Measurements from ENCODE around the gene CCDC110. TPM values are rescaled to one million over a fixed set of nuclear protein-coding genes. Genes with fewer than 3 reads are reported as not detected.

The CCDC110 gene
- polyA plus RNA-seq, 1 of the 3 experiments (the other 2 are of a cell fraction) = 0.05 TPM

DNA sequence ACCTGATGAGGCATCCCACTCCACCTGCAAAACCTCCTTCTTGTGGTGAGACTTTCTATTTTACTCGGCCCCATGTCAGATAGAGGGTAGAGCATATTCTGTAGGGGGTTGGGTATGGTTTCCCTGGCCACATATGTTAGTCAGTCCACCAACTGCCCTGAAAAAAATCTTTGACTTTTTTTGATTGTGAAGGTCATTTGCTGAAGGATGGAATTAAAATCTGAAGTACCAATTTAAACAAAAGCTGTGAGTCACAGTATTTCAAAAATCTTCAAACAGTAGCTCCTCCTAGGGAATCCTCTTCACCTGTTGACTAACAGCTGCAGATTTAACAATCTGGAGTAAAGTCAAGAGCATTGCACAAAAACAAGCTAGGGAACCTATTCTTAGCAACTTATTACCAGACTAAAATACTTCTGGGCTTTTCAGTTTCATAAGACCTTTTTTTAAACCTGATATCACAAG, 8.0 kb upstream of the CCDC110 start:
- ChIA-PET CTCF (interaction anchor here (1.5 to 4.0 kb wide), 2 partner anchors 118 to 559 kb away, joined by 7 to 17 read pairs; no protein-coding TSS in a partner anchor), POLR2A (no interaction called here)
- no peaks in the 10 kb centered on the region for H4K20me1 ChIP-seq (ENCODE audit: insufficient read depth)
- H3K9me2 ChIP-seq = no peaks in the 10 kb centered on the region
- H3K27ac ChIP-seq (ENCODE audit: low read depth in 2 of 2, low read length in 1 of 2) = no peak overlapping the region
- no peak overlapping the region for H3K9ac ChIP-seq
- DNase-seq = no peak
- 32% methylated on average over 1 of the region's 1 CpG for WGBS (ENCODE audit: low lambda C conversion rate)
- H2AFZ ChIP-seq (ENCODE audit: low read depth) = no peak overlapping the region
- no peaks in the 10 kb centered on the region for H3K27me3 ChIP-seq (ENCODE audit: insufficient read depth)
- no peak overlapping the region for H3K4me2 ChIP-seq
- no peaks in the 10 kb centered on the region for H3K4me1 ChIP-seq (ENCODE audit: control insufficient read depth in 1 of 2, insufficient read depth in 2 of 2, low read depth in 1 of 2, low read length in 1 of 2)
- H3F3A ChIP-seq (replicated peaks; ENCODE audit: insufficient read depth) = no peaks in the 10 kb centered on the region
- no peaks in the 10 kb centered on the region for H3K79me2 ChIP-seq (ENCODE audit: insufficient read depth)
- H3K9me3 ChIP-seq = no peaks in the 10 kb centered on the region
- TF ChIP-seq CHD2 (IDR thresholded peaks at IDR 0.05; ENCODE audit: low read length, partially characterized antibody) = no peak
- no peak overlapping the region for H3K4me3 ChIP-seq (ENCODE audit: low read depth in 2 of 2, low read length in 1 of 2)
- no peaks in the 10 kb centered on the region for H3K36me3 ChIP-seq (replicated peaks in 1 of 2; ENCODE audit: control insufficient read depth in 1 of 2, insufficient read depth in 2 of 2, low read length in 1 of 2)

DNA sequence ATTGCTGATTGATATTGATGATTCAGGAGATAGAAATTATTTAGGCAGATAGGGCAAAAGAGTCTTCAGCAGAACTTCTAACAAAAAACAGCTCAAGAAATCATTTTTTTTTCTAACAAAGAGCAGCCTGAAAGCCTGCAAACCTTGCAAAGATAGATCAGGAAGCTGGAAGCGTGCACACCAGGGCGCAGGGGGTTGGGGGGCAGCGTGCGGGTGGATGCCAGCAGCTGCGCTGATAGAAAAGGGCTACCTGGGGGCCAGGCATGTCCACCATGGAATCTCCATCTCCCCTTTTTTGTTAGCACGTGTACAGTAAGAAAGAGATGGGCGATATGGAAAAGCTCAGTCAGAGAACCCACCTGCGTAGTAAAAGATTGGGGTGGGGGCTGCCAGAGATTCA, 1.7 kb upstream of the CCDC110 start:
- H3K36me3 ChIP-seq (replicated peaks in 1 of 2; ENCODE audit: control insufficient read depth in 1 of 2, insufficient read depth in 2 of 2, low read length in 1 of 2) = no peaks in the 10 kb centered on the region
- POLR2A ChIA-PET = no interaction called here
- WGBS (ENCODE audit: low lambda C conversion rate) = 95% methylated on average over 8 of the region's 8 CpGs
- H3K9ac ChIP-seq = no peak overlapping the region
- no peaks in the 10 kb centered on the region for H3K9me3 ChIP-seq
- no peak overlapping the region for H2AFZ ChIP-seq (ENCODE audit: low read depth)
- H3F3A ChIP-seq (replicated peaks; ENCODE audit: insufficient read depth) = no peaks in the 10 kb centered on the region
- peaks cover 0 to 7% of the 10 kb centered on the region in 2 experiments; a peak in 2 of 4 replicates for H3K4me1 ChIP-seq (ENCODE audit: control insufficient read depth in 1 of 2, insufficient read depth in 2 of 2, low read depth in 1 of 2, low read length in 1 of 2)
- no peak overlapping the region for H3K27ac ChIP-seq (ENCODE audit: low read depth in 2 of 2, low read length in 1 of 2)
- no peak overlapping the region for H3K4me2 ChIP-seq
- no peaks in the 10 kb centered on the region for H4K20me1 ChIP-seq (ENCODE audit: insufficient read depth)
- no peak for DNase-seq
- CTCF ChIA-PET = interaction anchor here (1.0 to 3.9 kb wide), 3 partner anchors 48 to 565 kb away, joined by 3 to 30 read pairs (median 9); no protein-coding TSS in a partner anchor
- H3K79me2 ChIP-seq (ENCODE audit: insufficient read depth) = no peaks in the 10 kb centered on the region
- no peaks in the 10 kb centered on the region for H3K27me3 ChIP-seq (ENCODE audit: insufficient read depth)
- TF ChIP-seq, protein P1, sequence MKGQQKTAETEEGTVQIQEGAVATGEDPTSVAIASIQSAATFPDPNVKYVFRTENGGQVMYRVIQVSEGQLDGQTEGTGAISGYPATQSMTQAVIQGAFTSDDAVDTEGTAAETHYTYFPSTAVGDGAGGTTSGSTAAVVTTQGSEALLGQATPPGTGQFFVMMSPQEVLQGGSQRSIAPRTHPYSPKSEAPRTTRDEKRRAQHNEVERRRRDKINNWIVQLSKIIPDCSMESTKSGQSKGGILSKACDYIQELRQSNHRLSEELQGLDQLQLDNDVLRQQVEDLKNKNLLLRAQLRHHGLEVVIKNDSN (IDR thresholded peaks at IDR 0.05; ENCODE audit: borderline replicate concordance, low read depth) = no peak
- TF ChIP-seq EZH2phosphoT487 (IDR thresholded peaks at IDR 0.05; ENCODE audit: borderline replicate concordance, low read depth) (no peak), MXI1 (IDR thresholded peaks at IDR 0.05; ENCODE audit: low read depth, low read length) (no peak), MEF2A (IDR thresholded peaks at IDR 0.05; ENCODE audit: borderline replicate concordance, low read depth) (no peak), RAD21 (IDR thresholded peaks at IDR 0.05; ENCODE audit: low read length) (no peak), PBX3 (IDR thresholded peaks at IDR 0.05) (no peak), YY1 (IDR thresholded peaks at IDR 0.05; ENCODE audit: low read depth) (no peak), ELF1 (IDR thresholded peaks at IDR 0.05) (no peak), SMC3 (IDR thresholded peaks at IDR 0.05; ENCODE audit: low read depth, low read length) (no peak), CHD2 (IDR thresholded peaks at IDR 0.05; ENCODE audit: low read length, partially characterized antibody) (no peak), GATA2 (CRISPR knock-in tag; IDR thresholded peaks at IDR 0.05) (no peak), GABPA (IDR thresholded peaks at IDR 0.05; ENCODE audit: low read depth) (no peak), MAX (IDR thresholded peaks at IDR 0.05; ENCODE audit: low read depth) (no peak)
- TF ChIP-seq, protein P2, sequence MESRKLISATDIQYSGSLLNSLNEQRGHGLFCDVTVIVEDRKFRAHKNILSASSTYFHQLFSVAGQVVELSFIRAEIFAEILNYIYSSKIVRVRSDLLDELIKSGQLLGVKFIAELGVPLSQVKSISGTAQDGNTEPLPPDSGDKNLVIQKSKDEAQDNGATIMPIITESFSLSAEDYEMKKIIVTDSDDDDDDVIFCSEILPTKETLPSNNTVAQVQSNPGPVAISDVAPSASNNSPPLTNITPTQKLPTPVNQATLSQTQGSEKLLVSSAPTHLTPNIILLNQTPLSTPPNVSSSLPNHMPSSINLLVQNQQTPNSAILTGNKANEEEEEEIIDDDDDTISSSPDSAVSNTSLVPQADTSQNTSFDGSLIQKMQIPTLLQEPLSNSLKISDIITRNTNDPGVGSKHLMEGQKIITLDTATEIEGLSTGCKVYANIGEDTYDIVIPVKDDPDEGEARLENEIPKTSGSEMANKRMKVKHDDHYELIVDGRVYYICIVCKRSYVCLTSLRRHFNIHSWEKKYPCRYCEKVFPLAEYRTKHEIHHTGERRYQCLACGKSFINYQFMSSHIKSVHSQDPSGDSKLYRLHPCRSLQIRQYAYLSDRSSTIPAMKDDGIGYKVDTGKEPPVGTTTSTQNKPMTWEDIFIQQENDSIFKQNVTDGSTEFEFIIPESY (IDR thresholded peaks at IDR 0.05; ENCODE audit: borderline replicate concordance, low read depth) = no peak
- TF ChIP-seq, protein P3, sequence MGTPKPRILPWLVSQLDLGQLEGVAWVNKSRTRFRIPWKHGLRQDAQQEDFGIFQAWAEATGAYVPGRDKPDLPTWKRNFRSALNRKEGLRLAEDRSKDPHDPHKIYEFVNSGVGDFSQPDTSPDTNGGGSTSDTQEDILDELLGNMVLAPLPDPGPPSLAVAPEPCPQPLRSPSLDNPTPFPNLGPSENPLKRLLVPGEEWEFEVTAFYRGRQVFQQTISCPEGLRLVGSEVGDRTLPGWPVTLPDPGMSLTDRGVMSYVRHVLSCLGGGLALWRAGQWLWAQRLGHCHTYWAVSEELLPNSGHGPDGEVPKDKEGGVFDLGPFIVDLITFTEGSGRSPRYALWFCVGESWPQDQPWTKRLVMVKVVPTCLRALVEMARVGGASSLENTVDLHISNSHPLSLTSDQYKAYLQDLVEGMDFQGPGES (IDR thresholded peaks at IDR 0.05; ENCODE audit: low read depth, low read length) = no peak
- H3K9me2 ChIP-seq = no peaks in the 10 kb centered on the region
- H3K4me3 ChIP-seq (ENCODE audit: low read depth in 2 of 2, low read length in 1 of 2) = no peak overlapping the region
